Measurements from ENCODE around the gene MEIS2.

Gene MEIS2

DNA sequence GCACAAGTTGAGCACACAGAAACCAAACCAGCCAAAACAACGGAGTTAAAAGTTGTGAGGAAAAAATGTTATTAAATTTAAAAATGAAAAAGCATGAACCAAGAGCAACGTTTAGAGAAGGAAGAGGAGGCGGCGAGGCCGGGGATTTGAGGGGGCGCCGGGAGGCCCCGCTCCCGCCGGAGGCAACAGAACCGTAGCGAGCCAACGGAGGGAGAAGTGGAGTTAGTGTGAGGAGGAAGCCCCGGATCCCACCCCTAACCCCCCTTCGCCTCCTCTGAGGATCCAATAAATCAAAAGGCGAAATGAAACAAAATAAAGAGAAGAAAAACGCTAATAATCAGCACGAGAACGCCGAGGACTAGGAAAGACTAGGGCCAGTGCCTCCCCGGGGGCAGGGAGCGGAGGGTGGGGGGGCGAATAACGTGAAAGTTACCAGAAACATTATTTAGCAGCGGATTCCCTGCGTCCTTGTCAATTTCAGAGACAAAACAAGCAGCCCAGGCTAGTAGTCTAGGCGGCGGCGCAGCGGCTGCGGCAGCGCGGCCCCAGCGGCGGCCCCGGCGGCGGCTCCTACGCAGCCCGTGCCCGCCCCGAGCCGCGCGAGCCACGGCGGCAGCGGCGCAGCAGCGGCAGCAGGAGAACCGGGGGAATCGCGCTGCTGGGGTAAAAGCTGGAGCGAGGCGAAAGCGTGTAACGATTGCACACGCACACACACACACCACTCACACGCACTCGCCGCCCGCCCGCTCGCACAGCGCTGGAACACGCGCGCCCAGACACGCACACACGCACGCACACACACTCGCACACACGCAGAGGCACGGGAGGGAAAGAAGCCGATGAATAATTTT lies 1.7 kb downstream of the MEIS2 start:
- FAIRE-seq (no peak), DNase-seq (ENCODE audit: low spot score) (no peak)

DNA sequence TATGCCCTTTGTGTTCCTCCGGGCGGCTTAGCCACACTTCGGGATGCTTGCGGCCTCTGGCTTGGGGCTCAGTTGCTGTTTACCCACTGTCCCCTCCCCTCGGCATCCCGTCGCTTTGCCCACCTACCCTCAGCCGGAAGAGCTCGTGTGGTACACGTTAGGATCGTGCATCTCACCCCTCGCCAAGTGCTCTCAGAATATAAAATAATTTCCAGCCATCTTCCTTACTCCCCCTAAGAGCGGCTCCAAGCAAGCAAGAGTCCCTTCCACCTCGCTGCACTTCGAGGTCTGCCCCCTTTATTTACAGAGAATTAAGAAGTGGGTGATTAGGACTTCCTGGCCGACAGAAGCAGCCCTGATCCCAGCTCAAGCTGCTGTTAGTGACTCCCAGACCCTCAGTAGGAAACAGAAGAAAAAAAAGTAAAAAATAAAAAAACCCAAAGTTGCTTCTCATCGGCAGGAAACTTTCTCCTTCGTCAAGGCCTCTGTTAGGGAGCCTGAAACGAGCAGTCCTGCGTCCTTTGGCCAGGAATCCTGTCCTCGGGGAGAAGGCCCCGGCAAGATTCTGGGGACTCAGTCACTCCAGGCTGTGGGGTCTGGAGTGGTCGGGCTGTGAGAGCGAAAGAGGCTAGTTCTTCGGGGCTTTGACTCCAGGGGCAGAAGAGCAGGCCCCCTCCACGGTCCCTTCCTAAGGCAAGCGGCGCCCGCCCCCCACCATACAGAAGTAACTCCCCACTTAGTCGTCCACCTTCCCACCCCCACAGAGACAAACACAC lies 3.0 kb downstream of the MEIS2 start:
- DNase-seq (ENCODE audit: low spot score) (no peak), FAIRE-seq (no peak)

DNA sequence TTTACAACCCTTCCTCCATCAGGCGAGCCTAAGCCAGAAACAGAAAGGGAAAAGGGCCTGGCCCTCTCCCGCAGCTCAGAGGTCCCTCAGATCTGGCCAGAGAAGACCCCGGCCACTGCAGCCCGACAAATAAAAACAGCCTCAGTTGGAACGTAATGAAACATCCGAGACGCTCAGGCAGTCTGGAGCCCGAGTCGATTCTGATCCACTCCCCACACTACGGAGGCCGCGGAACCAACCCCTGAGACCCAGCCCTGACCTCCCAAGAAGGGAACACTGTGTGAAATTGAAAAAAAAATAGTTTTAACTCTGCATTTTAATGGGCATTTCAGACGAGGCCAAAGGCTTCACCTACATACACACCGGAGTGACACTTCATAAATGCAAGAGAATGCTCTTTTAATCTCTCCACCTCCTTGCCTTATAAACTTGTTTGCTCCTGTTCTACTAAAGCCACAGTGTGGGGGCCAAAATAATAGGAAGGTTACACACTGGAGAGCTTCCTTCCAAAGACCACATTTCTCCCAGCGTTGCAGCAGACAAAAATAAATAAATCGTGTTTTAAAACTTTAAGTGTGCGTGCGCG lies 3.7 kb downstream of the MEIS2 start:
- FAIRE-seq (no peak), DNase-seq (ENCODE audit: low spot score) (no peak)

DNA sequence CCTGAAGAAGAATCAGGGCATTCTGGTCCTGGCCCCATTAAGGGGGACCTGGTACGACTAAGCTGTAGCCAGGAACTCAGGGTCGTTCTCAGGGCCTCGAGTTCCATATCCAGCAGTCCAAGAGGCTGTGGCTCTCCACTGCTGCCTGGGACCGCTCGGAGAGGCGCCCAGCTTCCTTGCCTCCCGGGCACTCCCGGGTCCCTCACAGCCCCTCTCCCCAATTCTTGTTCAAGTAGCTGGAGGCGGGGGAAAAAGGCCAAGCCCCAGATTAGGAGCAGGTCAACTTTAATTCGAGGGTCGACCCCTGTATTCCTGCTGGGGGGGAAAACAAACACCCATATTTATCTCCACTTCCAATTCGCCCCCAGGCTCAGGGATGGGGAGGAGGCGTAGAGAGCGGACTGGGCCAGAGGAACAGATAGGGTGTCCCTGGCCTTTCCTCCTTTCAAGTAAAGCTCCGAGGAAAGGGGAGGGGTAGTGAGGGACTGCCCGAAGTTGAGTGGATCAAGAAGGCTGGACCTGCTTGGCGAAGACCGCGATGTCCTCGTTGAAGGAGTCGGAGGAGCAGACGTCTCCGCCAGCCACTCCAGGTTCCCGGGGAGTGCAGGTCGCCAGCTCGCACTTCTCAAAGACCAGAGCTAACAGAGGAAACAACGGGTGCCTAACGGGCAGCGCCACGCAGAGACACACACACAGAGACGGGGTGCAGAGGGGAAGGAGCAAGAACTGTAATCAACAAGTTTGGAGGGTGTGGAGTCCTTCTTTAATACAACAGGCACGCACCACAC lies 4.4 kb downstream of the MEIS2 start:
- no peak for FAIRE-seq
- DNase-seq (ENCODE audit: low spot score) = no peak

DNA sequence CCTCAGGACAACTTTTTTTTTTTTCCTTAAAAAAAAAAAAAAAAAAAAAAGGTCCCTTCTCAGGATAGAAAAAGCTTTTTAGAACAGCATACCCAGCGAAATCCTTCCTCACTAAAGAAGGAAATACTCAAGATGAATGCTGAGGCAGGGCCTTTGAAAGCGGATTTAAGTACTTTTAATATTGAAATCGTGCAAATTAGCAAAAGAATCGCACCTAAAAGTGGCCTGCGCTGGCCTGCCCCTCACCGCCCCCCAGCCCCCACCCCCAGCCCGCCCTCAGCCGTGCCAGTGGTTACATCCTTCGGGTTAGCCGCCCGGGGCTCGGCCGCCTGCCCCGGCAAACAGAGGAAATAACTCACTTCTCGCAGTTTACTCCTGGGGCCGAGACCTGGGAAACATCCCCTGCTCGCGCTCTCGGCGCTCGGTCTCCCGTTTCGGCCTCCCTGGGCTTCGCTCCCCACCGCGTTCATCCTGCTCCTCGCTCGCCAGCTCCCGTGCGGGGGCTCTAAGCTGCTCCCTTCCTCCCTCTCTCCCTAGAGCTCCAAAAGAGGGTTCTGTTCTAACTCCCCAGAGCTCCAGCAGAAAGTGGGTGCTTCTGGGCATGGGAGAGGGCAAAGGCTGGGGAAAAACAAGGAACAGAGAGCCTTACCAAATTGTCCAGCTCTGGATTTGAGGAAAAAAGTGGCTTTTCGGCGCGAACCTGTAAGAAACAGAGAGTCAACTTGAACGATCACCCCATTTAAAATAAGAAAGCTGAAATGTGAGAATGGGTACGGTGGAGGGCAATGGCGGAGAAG lies 5.2 kb downstream of the MEIS2 start:
- no peak for DNase-seq (ENCODE audit: low spot score)
- no peak for FAIRE-seq

DNA sequence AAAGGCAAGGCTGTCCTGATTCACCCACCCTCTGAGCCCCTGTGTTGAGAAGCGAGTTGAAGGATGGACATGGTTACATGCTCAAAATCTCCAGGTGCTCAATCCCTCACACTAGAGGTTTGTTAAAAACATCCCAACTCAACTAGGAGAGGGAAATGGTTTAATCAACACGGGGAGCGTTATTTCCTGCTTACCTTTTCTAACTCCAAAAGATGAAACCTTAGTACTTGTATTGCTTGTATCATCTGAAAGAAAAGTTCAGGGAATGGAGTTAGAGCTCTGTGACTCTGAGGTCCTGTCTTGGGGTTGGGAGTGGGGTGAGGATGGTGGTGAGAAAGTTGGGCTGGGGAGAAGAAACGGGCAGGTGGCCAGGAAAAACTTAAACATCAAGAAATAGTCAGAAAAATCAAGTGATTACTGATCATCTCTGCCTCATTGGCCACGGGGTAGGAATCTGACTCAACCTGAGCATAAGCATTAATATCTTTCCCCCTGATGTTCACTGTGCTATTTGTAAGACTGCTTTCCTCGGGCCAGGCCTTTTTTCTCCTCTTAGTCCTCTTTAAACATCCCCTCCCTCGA lies 5.9 kb downstream of the MEIS2 start:
- FAIRE-seq = no peak
- no peak for DNase-seq (ENCODE audit: low spot score)

DNA sequence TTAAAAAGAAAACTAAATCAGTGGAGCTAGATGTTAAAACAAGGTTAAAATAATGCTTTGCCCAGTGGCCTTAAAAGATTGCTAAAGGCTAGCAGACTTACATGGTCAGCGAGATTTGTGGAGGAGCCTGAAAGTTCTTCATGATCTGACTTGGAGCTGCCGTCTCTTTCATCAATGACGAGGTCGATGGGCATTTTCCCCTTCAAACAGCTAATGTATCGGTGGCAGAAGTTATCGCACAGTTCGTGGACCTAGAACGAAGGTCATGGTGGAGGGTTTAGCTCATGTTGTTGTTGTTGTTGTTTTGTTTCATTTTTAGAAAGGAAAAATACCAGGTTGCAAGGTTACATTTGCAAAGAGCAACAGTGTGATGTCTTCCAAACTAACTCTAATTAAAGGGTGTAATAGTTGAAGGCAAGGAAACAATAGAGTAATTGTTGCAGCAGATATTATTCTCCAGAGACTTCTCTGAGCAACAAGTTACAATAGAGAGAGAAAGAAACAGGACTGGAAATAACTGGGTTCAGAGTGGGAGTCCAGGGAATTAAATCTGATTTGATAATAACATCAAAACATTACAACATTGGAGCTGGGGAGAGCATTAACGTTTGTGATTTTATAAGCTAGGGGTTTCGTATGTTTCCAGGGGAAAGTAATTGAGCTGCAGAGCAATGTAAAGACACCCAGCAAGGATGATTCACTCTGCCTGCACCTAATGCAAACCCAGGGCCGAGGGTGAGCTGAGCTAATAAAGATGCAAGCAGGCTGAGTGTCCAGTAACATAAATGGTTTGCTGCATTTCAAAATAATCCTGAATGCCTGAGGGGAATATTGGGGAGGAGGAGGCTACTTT lies 6.6 kb downstream of the MEIS2 start:
- FAIRE-seq = no peak
- DNase-seq (ENCODE audit: low spot score) = no peak

DNA sequence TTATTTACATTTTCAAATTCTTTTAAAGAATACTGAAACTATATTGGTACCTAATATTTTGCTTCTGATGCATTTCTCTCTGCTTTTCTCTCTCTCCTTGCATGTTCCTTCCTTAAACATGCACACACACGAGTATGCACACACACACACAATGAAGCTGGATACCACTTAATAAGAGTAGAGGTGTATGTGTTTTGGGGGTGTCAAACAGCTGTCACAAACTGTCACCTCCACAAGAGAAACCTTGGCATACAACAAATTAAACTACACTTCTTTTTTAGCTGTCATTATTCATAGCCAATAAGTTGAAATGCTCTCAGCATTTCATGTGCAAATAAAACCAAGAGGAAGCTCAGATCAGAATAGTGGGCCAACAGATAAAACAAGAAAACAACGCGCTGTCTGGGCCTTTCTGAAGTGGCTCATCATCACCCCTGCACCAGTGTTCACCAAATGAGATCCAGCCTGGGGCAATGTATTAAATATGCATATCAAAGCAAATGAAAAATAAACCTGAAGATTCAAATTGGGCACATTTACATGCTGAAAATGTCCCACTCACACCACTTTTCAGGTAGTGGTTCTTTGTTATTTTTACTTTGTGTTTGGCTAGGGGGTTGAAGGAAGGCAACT lies 9.7 kb downstream of the MEIS2 start:
- no peak for DNase-seq (ENCODE audit: low spot score)
- no peak for FAIRE-seq

DNA sequence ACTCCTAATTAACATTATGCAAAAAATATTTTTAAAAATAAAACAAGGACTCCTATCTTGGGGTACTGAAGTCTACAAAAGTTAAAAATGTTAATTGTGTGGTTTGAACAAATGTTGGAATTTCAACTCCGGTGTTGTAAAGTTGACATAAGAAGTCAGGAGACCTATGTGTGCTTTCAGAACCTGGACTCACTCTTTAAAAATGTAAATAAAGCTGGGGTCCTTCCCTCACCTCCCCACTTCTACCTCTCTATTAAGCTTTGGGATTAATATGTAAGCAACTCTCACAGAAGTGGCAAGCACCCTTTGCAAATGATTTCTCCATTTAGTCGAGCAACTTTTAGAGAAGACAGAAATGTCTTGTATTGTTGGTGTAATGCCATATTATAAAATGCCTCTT lies 11.9 kb downstream of the MEIS2 start:
- FAIRE-seq = no peak

DNA sequence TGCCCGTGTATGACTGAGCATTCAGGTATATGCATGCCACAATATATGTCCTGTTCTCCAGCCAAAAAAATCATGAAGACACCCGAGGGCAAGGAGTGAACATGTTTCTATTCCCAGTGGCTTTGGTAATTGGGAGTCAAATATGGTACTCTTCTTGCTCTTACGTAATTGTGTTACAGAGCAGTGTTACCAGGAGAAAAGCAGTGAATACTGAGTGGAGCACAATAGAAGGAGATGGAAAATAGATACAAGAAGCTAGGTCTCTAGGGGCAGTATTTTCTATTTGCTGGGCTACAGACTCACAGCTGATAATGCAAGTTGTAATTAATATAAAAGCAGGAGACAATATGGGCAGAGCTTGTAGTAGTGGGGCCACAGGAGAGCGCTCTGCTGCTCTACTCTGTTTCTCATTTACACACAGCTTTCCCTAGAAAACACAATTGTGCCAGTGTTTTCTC lies 13.2 kb downstream of the MEIS2 start:
- FAIRE-seq (no peak), DNase-seq (ENCODE audit: low spot score) (no peak)

More for the DNA sequence above, 11.9 kb downstream of the MEIS2 start:
- DNase-seq (ENCODE audit: low spot score) = no peak

DNA sequence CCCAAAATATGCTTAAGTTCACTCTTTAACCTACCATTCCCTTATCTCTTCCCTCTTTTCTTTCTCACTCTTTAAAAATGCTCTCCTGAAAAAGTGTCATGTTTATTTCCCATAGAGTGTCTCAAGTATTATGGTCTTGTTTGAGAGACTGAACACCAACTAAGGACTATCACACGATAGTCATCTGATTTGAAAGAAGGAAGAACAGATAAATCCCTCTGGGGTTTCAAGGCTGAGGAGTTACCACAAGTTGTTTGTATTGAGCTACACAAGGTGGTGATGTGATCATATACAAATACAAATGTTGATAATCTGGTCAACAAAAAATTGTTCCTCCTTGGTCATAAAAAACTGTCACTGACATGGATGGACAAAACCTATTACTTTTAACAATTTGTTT lies 13.8 kb downstream of the MEIS2 start:
- DNase-seq (ENCODE audit: low spot score) (no peak), FAIRE-seq (no peak)

DNA sequence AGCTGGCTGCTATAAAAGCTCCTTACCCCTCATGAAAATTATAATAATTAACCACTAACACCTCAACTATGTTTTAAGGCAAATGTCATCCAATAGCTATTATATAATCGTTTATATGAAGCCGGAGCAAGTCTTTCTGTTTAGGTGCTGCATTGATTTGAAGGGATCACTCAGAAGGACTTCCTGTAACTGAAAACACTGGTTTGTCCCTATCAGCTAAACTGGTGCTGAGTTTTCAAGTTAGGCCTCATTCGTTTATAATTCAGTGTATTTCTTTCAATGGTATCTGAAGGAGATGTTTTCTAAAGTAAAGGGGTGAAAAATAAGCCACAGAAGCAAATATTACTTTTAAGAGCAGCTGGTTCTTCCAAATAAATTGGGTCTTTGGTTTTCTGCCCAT lies 14.2 kb downstream of the MEIS2 start:
- FAIRE-seq (no peak), DNase-seq (ENCODE audit: low spot score) (no peak)

DNA sequence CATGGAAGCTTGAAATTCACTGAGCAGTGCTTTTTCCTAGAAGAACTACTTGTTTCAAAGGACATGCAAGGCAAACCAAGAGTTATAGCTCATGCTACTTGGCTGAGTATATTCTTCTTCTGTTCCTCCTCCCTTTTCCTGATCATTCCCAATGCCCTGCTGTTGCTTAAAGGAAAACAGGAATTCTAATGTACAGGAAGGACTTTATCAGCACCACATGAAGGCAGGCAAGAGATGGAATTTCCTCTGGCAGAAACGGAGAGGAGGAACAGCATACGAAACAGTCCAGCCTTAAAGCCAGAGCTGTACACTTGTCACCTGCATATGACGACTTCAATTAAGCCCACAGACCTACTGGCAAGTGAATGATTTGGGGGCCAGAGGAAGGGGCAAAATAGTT lies 15.7 kb downstream of the MEIS2 start:
- FAIRE-seq (no peak), DNase-seq (ENCODE audit: low spot score) (no peak)

DNA sequence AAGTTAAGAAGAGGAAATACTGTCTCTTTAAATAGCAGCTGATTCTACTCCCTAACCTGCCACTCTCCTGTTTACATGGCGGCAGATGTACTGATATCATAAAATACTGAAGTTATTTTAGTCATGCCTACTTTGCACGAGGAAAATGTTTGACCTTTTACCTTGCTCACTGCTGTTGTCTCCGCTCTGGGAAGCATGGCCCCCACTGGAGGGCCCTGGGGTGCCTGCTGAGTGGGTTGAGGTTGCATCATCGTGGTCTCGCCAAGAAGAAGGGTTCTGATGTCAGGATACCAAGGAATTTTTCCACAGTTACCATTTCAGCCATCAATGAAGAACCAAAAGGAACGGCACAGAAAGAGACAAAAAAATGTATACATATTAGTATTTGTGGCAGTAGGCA lies 16.7 kb downstream of the MEIS2 start:
- DNase-seq (ENCODE audit: low spot score) (no peak), FAIRE-seq (no peak)

DNA sequence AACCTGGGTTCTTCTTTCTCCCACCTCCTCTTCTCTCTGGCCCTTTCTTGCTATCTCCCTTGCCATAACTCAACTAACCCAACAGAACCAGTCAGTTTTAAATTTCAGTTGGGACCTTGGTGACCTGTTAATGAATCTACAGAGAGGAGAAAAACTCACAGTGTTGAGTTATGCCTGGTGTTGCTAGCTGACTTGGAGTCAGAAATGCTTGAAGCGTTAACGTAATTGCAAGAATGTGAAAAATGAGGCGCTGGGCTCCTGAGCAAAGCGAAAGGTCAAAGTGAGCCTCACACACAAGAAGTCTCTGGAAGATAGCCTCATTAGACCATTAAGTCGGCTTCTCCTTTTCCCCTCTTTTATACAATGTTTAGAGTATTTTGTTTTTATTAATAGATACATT lies 18.4 kb downstream of the MEIS2 start:
- FAIRE-seq = no peak
- DNase-seq (ENCODE audit: low spot score) = no peak

DNA sequence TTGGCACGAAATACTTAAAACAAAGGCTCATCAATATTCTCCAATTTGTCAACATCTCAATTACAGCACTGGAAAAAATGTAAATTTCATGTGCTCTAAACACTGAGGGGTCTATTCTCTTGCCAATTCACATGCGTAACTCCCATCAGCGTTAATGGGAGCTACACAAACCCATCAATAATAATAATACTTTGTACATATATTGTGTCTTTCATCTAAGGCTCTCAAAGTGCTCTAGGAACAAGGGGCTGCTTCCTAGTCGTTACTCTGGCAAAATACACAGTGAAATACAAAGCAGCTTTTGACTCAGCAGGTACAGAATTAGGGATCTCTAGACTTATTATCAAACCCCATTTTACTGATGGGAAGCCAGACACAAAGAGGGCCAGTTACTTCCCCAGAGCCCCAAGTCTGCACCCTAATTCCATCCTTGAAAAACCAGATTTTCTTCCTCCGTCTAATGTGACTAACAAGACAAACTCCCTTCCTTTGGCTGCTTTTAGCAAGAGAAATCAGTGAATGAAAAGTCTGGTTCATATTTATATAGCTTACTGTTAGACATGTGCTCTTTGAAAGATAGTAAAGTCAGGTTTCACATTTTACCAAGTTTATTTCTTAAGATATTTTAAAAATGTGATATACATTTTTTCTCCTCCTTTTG lies 20.0 kb downstream of the MEIS2 start:
- DNase-seq (ENCODE audit: low spot score) (no peak), FAIRE-seq (no peak)

DNA sequence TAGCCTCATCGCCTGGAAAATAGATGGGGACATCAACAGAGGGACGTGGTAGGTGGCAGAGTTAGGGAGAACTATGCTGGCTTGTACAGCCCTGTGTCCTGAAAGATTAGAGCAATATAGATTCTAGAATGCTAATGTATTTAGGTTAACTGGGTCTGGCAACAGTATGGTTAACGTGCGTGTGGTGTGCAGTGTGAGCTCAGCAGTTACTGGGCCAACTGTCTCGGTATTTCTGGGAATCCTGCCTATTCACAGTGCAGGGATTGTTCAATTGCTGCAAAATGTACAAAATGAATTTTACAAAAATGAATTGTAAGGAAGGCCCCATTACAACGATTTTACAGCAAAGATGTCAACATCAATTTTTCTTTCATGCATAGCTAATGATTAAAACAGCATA lies 20.6 kb downstream of the MEIS2 start:
- no peak for DNase-seq (ENCODE audit: low spot score)
- FAIRE-seq = no peak

DNA sequence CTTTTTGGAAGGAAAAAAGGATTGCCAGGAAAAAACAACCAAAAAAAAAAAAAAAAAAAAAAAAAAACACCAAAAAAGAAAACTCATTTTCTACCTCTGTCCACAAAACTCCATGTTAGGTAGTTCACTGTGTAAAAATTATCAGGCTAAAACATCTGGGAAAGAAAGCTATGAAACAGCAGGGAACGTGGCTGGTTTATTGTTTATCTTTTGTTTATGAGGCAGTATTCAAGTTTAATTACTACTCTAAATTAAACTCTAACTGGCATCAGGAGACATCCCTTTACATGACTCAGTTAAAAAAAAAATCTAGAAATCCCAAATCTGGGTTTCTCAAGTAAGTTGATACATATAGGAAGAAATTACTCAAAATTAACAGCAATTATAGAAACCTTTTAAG lies 21.8 kb downstream of the MEIS2 start:
- FAIRE-seq = no peak
- no peak for DNase-seq (ENCODE audit: low spot score)
